ENCODE results near the gene KRTAP5-7. TPM values are rescaled to one million over a fixed set of nuclear protein-coding genes. Genes with fewer than 3 reads are reported as not detected.

KRTAP5-7 gene
- total and polyA plus RNA-seq, 2 of the 8 experiments (the other 6 are each of a cell fraction or from before 2014, with no cell fraction given), result not detected

- TF ChIP-seq TEAD4 (IDR thresholded peaks at IDR 0.05; ENCODE audit: low read depth, low read length), result no peak
- TF ChIP-seq RXRA (IDR thresholded peaks at IDR 0.05; ENCODE audit: insufficient read depth, low read depth, low read length), result no peak
- TF ChIP-seq PHF8 (conservative IDR thresholded peaks at IDR 0.05; ENCODE audit: low read depth, low read length), result no peak
- TF ChIP-seq RAD21 (IDR thresholded peaks at IDR 0.05 in 1 of 2, conservative IDR thresholded peaks at IDR 0.05 in 1 of 2; ENCODE audit: low read depth in 2 of 2, low read length in 2 of 2), result no peak
Measured at GRCh38 chr11:71507102-71507501, 20.0 kb upstream of the KRTAP5-7 start (continued).
